H9 (cell line): ENCODE data around the gene EDDM3A. TPM values are rescaled to one million over a fixed set of nuclear protein-coding genes. Genes with fewer than 3 reads are reported as not detected.

ENCODE experiments used
- DNase-seq: peaks from one replicate; pipeline ENCODE4 v3.0.0-alpha.2; 2017
- H2AFZ ChIP-seq: one replicate; pipeline ENCODE4 v1.6.1; 2013; ENCODE audit warnings: mild to moderate bottlenecking, low read length, control low read depth, moderate library complexity
- H2AK5ac ChIP-seq: 2 replicates; pipeline ENCODE4 v1.6.1; 2013; ENCODE audit warnings: low read length, control low read depth, mixed read lengths; ENCODE audit not compliant: insufficient read length
- H2BK120ac ChIP-seq: one replicate; pipeline ENCODE4 v1.6.1; 2013; ENCODE audit warnings: low read depth, mild to moderate bottlenecking, low read length, control low read depth, inconsistent platforms; ENCODE audit not compliant: poor library complexity, severe bottlenecking
- H2BK12ac ChIP-seq: 2 replicates; pipeline ENCODE4 v1.6.1; 2013; ENCODE audit warnings: low read length, control low read depth, mixed read lengths, low read depth; ENCODE audit not compliant: insufficient read length
- H2BK15ac ChIP-seq: 2 replicates; pipeline ENCODE4 v1.6.1; 2013; ENCODE audit warnings: low read depth, low read length, control low read depth
- H2BK20ac ChIP-seq: one replicate; pipeline ENCODE4 v1.6.1; 2013; ENCODE audit warnings: low read depth, mild to moderate bottlenecking, low read length, control low read depth, inconsistent platforms; ENCODE audit not compliant: poor library complexity, severe bottlenecking
- H2BK5ac ChIP-seq: 2 replicates; pipeline ENCODE4 v1.6.1; 2013; ENCODE audit warnings: low read length, control low read depth, mixed read lengths; ENCODE audit not compliant: insufficient read length
- H3K14ac ChIP-seq: 2 replicates; pipeline ENCODE4 v1.6.1; 2013; ENCODE audit warnings: low read length, control low read depth; ENCODE audit not compliant: insufficient read depth
- H3K18ac ChIP-seq: 2 replicates; pipeline ENCODE4 v1.6.1; 2013; ENCODE audit warnings: low read depth, mild to moderate bottlenecking, mixed read lengths, low read length, control low read depth; ENCODE audit not compliant: insufficient read length
- H3K23ac ChIP-seq: 2 replicates; pipeline ENCODE4 v1.6.1; 2013; ENCODE audit warnings: low read length, control low read depth, mixed read lengths, low read depth; ENCODE audit not compliant: insufficient read length
- H3K23me2 ChIP-seq: 2 replicates; pipeline ENCODE4 v1.6.1; 2013; ENCODE audit warnings: low read depth, mild to moderate bottlenecking, mixed read lengths, low read length, control low read depth; ENCODE audit not compliant: insufficient read length, poor library complexity, severe bottlenecking
- H3K27ac ChIP-seq: 2 replicates; pipeline ENCODE4 v1.5.1; 2013; ENCODE audit warnings: low read length, control low read depth, mixed read lengths, low read depth; ENCODE audit not compliant: insufficient read length
- H3K27me3 ChIP-seq: 2 replicates; pipeline ENCODE4 v1.6.1; 2013; ENCODE audit warnings: low read length, control low read depth, inconsistent platforms; ENCODE audit not compliant: insufficient read depth
- H3K4ac ChIP-seq: 2 replicates; pipeline ENCODE4 v1.6.1; 2013; ENCODE audit warnings: low read depth, mild to moderate bottlenecking, control low read depth, inconsistent platforms, low read length, moderate library complexity
- H3K4me1 ChIP-seq: 2 replicates; pipeline ENCODE4 v1.6.1; 2013; ENCODE audit warnings: low read length, control low read depth, inconsistent platforms; ENCODE audit not compliant: insufficient read depth
- H3K4me2 ChIP-seq: 2 replicates; pipeline ENCODE4 v1.6.1; 2013; ENCODE audit warnings: low read length, control low read depth, mixed read lengths; ENCODE audit not compliant: insufficient read length, insufficient read depth
- H3K56ac ChIP-seq: 2 replicates; pipeline ENCODE4 v1.6.1; 2013; ENCODE audit warnings: low read depth, mild to moderate bottlenecking, mixed read lengths, low read length, control low read depth; ENCODE audit not compliant: insufficient read length
- H3K79me1 ChIP-seq: 2 replicates; pipeline ENCODE4 v1.6.1; 2013; ENCODE audit warnings: low read depth, mild to moderate bottlenecking, moderate library complexity, low read length, control low read depth, inconsistent platforms; ENCODE audit not compliant: insufficient read depth, poor library complexity, severe bottlenecking
- H3K79me2 ChIP-seq: 2 replicates; pipeline ENCODE4 v1.6.1; 2013; ENCODE audit warnings: low read length, control low read depth, inconsistent platforms; ENCODE audit not compliant: insufficient read depth
- H3K9ac ChIP-seq: 2 replicates; pipeline ENCODE4 v1.6.1; 2013; ENCODE audit warnings: low read length, control low read depth, mixed read lengths; ENCODE audit not compliant: insufficient read length; ENCODE audit errors: extremely low read depth
- H3K9me3 ChIP-seq: one replicate; pipeline ENCODE4 v1.6.1; 2013; ENCODE audit warnings: low read depth, low read length, inconsistent platforms; ENCODE audit not compliant: control insufficient read depth
- H3T11ph ChIP-seq: one replicate; pipeline ENCODE4 v1.6.1; 2013; ENCODE audit warnings: mild to moderate bottlenecking, low read length, control low read depth, inconsistent platforms
- H4K20me1 ChIP-seq: one replicate; pipeline ENCODE4 v1.6.1; 2013; ENCODE audit not compliant: control insufficient read depth, insufficient read length, insufficient read depth
- H4K5ac ChIP-seq: 2 replicates; pipeline ENCODE4 v1.6.1; 2013; ENCODE audit warnings: low read depth, mild to moderate bottlenecking, mixed read lengths, low read length, control low read depth; ENCODE audit not compliant: insufficient read length
- H4K8ac ChIP-seq: replicated peaks from 2 replicates; pipeline ENCODE4 v1.6.1; 2013; ENCODE audit warnings: low read length, control low read depth, mixed read lengths, low read depth; ENCODE audit not compliant: insufficient read length
- H4K91ac ChIP-seq: 2 replicates; pipeline ENCODE4 v1.6.1; 2013; ENCODE audit warnings: low read depth, mild to moderate bottlenecking, moderate library complexity, mixed read lengths, low read length, control low read depth; ENCODE audit not compliant: insufficient read length
- H3K27ac Mint-ChIP-seq, 3 experiments: 2 replicates in 2 of 3; 3 replicates in 1 of 3; pipeline ENCODE4 v1.8.0; 2020 to 2021; ENCODE audit warnings: mixed read lengths in 3 of 3, mild to moderate bottlenecking in 1 of 3, moderate library complexity in 1 of 3
- H3K27me3 Mint-ChIP-seq: 2 replicates; pipeline ENCODE4 v1.8.0; 2021; ENCODE audit warnings: low read depth, mild to moderate bottlenecking, moderate library complexity, mixed read lengths
- H3K36me3 Mint-ChIP-seq, 3 experiments: 2 replicates in 2 of 3; 3 replicates in 1 of 3; pipeline ENCODE4 v1.8.0; 2020 to 2021; ENCODE audit warnings: low read depth in 3 of 3, mixed read lengths in 3 of 3; ENCODE audit not compliant: insufficient read depth in 1 of 3
- H3K4me1 Mint-ChIP-seq, 2 experiments: 2 replicates each; pipeline ENCODE4 v1.8.0; 2020; ENCODE audit warnings: mixed read lengths in 2 of 2
- H3K4me3 Mint-ChIP-seq, 2 experiments: 2 replicates in 1 of 2; 3 replicates in 1 of 2; pipeline ENCODE4 v1.8.0; 2020 to 2021; ENCODE audit warnings: mild to moderate bottlenecking in 2 of 2, mixed read lengths in 2 of 2, moderate library complexity in 1 of 2
- H3K9me3 Mint-ChIP-seq, 2 experiments: 2 replicates in 1 of 2; 3 replicates in 1 of 2; pipeline ENCODE4 v1.8.0; 2020; ENCODE audit warnings: mild to moderate bottlenecking in 2 of 2, mixed read lengths in 2 of 2, moderate library complexity in 1 of 2
- total RNA-seq: library from RNA; stranded (reverse); gene quantifications from 2 replicates; pipeline ENCODE4 v1.2.1, GENCODE V29; 2021
- TF ChIP-seq, protein P1 (sequence below): fragments of 200-600 bp; sonication (generic); conservative IDR thresholded peaks from 3 replicates; pipeline ENCODE4 v1.8.0; 2021; ENCODE audit warnings: antibody characterized with exemption, mild to moderate bottlenecking

EDDM3A gene
- total RNA-seq, 1 experiment from 2014 or later: not detected

DNA sequence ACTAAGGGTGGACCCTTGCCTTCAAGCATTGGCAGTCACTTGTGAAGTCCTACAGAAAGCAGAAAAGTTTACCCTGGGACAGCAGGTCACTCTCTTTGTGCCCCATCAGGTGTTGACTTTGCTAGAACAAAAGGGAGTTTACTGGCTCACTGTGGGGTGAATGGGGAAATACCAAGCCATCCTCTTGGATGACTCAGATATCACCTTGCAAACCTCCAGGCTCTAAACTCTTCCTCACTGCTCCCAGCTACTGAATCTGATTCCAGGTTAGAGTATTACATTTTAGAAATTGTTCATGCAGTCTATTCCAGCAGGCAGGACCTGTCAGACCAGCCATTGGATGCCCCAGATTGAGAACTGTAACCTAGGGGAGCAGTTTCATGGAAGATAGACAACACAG, 15.3 kb downstream of the EDDM3A start:
- TF ChIP-seq, protein P1, sequence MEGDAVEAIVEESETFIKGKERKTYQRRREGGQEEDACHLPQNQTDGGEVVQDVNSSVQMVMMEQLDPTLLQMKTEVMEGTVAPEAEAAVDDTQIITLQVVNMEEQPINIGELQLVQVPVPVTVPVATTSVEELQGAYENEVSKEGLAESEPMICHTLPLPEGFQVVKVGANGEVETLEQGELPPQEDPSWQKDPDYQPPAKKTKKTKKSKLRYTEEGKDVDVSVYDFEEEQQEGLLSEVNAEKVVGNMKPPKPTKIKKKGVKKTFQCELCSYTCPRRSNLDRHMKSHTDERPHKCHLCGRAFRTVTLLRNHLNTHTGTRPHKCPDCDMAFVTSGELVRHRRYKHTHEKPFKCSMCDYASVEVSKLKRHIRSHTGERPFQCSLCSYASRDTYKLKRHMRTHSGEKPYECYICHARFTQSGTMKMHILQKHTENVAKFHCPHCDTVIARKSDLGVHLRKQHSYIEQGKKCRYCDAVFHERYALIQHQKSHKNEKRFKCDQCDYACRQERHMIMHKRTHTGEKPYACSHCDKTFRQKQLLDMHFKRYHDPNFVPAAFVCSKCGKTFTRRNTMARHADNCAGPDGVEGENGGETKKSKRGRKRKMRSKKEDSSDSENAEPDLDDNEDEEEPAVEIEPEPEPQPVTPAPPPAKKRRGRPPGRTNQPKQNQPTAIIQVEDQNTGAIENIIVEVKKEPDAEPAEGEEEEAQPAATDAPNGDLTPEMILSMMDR: no peak
- H3K27me3 Mint-ChIP-seq: no peaks in the 10 kb centered on the region; the same call in 1 of the 2 replicates
- no peak overlapping the region for H3K18ac ChIP-seq
- H3K9ac ChIP-seq: no peak overlapping the region
- H3K27ac Mint-ChIP-seq: no peak overlapping the region
- H3K4me3 Mint-ChIP-seq: no peak overlapping the region
- no peak overlapping the region for H2BK120ac ChIP-seq
- H3K79me2 ChIP-seq: no peaks in the 10 kb centered on the region
- H3K27me3 ChIP-seq: no peaks in the 10 kb centered on the region
- no peak overlapping the region for H2BK20ac ChIP-seq
- no peak overlapping the region for H2AK5ac ChIP-seq
- no peak overlapping the region for H2AFZ ChIP-seq
- no peak overlapping the region for H2BK12ac ChIP-seq
- no peak overlapping the region for H4K8ac ChIP-seq
- H3K36me3 Mint-ChIP-seq: no peaks in the 10 kb centered on the region; a peak in 1 of 7 replicates
- H3K9me3 ChIP-seq: no peaks in the 10 kb centered on the region
- no peak overlapping the region for H4K91ac ChIP-seq
- H3K4me1 ChIP-seq: 0 out of 2 replicates have a peak, but pooled peaks cover 6% of the 10 kb centered on the region
- no peak overlapping the region for H4K5ac ChIP-seq
- H3K9me3 Mint-ChIP-seq: no peaks in the 10 kb centered on the region; a peak in 1 of 5 replicates
- H2BK15ac ChIP-seq: no peak overlapping the region
- peaks cover 19 to 28% of the 10 kb centered on the region in 2 experiments for H3K4me1 Mint-ChIP-seq
- no peak overlapping the region for H3K56ac ChIP-seq
- no peak overlapping the region for H3K14ac ChIP-seq
- no peak overlapping the region for H3K27ac ChIP-seq
- H3K4ac ChIP-seq: no peak overlapping the region
- H3K79me1 ChIP-seq: no peaks in the 10 kb centered on the region
- H3K4me2 ChIP-seq: no peak overlapping the region
- no peaks in the 10 kb centered on the region for H3K23me2 ChIP-seq
- H2BK5ac ChIP-seq: no peak overlapping the region
- no peak overlapping the region for H3T11ph ChIP-seq
- no peaks in the 10 kb centered on the region for H4K20me1 ChIP-seq
- no peak for DNase-seq
- H3K23ac ChIP-seq: no peak overlapping the region
